ENCODE data around the gene TTC16.
A peak's percentile ranks its signal among the peaks of the same experiment; 100 is the strongest.
"Not testable (repeated sequence)": the region's sequence is repeated elsewhere in the genome, so short reads cannot be mapped to it uniquely, and the experiment has no call there.

Gene TTC16

DNA sequence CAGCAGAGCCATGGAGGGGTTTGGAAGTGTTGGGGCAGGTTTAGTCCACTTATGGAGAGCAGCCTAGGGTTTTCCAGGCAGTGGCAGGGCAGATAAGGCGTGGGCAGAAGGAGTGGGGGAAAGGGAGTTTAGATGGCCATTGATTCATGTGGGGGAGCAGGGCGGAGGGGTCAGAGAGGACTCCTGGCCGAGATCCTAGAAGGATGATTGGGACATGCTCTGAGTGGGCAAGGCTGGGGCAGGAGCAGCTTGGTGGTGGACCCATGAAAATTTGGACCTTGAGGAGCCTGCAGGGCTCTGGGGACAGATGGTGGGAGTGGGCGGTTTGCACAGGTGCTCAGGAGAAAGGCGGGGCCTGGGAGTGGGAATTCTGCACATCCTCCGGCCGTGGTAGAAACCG is 37.3 kb downstream of the TTC16 start:
- H3K36me3 ChIP-seq (replicated peaks), result no peaks in the 10 kb centered on the region
- no peaks in the 10 kb centered on the region for H3K27me3 ChIP-seq (ENCODE audit: low read depth)
- no peaks in the 10 kb centered on the region for H3K9me3 ChIP-seq
- in situ Hi-C loops (cut with MboI; ENCODE audit: low sequenced_read_pairs), result no loop called here
- H3K4me1 ChIP-seq, result no peaks in the 10 kb centered on the region
- H3K4me3 ChIP-seq, result no peak overlapping the region
- DNase-seq (ENCODE audit: low spot score in 2 of 2), result no peak

DNA sequence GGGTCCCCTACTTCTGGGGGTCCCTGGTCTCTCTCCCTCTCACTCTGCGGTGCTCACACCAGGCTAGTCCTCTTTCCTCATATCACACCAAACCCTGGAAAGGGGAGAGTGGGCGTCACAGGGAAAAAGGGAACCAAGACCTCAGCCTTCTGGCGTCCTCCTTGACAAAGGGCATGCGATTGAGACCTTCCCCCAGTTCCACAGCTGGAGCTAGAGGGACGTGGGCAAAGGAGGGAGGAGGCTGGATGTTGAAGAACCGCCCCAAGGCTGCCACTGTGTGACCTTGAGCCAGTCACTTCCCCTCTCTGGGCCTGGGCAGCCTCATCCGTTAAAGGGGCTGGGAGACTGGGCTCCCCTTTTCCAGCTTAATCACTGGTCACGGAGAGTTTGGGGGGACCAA is 37.7 kb downstream of the TTC16 start:
- no peaks in the 10 kb centered on the region for H3K36me3 ChIP-seq (replicated peaks)
- no peaks in the 10 kb centered on the region for H3K27me3 ChIP-seq (ENCODE audit: low read depth)
- no peak for DNase-seq (ENCODE audit: low spot score in 2 of 2)
- H3K4me1 ChIP-seq, result no peaks in the 10 kb centered on the region
- no peaks in the 10 kb centered on the region for H3K9me3 ChIP-seq
- in situ Hi-C loops (cut with MboI; ENCODE audit: low sequenced_read_pairs), result no loop called here
- no peak overlapping the region for H3K4me3 ChIP-seq

DNA sequence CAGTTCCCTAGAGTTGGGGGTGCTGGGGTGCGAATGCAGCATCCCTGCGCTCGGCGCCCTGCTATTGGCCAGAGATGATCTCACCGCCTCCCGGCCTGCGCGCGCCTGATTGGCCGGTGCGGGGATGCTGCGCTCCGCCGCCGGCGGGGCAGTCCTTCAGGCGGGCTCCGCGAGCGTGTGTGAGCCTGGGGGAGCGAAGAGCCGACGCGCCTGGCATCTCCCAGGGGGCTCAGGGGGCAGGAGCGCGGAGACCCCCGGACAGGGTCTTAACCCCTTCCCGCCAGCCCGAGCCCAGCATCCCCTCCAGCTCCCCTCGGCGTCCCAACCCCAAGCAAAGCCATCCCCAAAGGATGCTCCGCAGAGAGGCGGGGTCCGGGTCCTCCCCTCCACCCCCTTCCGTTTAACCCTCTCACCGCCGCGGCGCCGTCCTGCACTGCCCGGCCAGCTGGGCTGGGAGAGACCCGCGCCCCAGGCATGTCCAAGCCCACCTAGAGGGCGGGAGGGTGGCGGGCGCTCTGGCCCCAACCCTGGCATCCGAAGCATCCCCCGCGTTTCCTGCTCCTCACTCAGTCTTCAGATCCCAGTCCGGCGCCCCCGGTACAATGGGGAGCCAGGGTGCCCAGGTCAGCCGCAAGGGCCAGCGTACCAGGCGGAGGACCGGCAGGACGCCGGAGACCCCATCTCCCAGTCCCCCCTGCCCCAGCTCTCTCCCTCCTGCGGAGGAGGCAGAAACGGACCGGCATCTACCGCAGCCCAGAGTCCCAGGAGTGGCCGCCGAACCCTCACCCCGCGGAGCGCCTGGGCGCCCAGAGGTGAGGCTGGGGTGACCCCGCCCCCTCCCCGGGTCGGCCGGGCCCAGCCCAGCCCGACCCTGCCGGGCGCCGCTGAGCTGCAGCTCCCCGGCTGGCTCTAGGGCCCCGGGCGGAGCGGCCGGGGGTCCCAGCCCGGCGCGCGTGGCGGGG is 38.5 kb downstream of the TTC16 start:
- no peaks in the 10 kb centered on the region for H3K36me3 ChIP-seq (replicated peaks)
- H3K4me3 ChIP-seq, result no peak overlapping the region
- no peak for DNase-seq (ENCODE audit: low spot score in 2 of 2)

DNA sequence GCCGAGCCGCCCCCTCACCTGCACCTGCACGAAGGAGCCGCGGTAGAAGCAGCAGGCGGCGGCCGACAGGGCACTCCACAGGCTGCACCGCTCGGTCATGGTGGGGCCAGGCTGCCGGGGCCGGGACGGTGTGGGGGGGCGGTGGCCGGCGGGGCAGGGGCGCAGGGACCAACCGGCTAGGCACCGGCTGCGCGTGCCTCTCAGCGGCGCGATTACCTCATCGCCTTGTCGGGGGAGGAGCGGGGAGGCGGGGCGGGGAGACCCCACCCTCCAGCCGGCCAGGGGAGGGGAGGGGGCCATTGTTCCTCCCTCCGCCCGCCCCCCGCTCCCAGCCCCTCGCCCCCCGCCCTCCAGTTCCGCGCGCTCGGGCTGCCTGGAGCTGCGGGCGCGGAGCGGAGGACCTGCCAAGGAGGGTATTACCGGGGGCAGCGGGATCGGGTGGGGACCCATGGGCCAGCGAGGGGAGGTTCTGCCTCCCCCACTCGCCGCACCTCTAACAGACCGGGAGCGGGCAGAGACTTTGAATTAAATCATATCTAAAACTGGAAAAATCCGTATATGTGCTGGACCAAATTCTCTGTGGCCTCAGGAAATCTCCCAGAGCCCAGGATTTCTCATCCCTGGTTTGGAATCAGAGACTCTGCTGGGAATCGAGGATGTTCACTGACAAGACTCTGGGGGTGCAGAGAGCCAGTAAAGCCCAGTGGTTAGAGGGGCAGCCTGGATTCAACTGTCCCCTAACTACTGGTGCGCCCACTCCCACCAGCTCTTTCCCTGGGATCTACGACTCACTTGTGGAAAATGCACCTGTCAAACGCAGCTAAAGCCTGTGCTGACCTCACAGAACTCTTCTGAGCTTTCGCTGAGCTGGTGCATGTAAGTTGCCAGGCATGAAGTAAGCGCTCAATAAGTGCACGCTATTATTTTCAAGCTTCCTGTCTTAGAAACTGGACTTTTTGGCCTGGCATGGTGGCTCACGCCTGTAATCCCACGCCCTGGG is 39.5 kb downstream of the TTC16 start:
- Histone ChIP-seq H3K9me3 (no peaks in the 10 kb centered on the region), H3K4me1 (no peaks in the 10 kb centered on the region), H3K36me3 (replicated peaks) (no peaks in the 10 kb centered on the region), H3K27me3 (ENCODE audit: low read depth) (peaks cover 3% of the 10 kb centered on the region; the same call in 1 of the 2 replicates), H3K4me3 (no peak overlapping the region)
- in situ Hi-C loops (cut with MboI; ENCODE audit: low sequenced_read_pairs), result no loop called here
- no peak for DNase-seq (ENCODE audit: low spot score in 2 of 2)

More for the DNA sequence above, 38.5 kb downstream of the TTC16 start:
- Histone ChIP-seq H3K27me3 (ENCODE audit: low read depth) (no peaks in the 10 kb centered on the region), H3K9me3 (no peaks in the 10 kb centered on the region), H3K4me1 (no peaks in the 10 kb centered on the region)
- in situ Hi-C loops (cut with MboI; ENCODE audit: low sequenced_read_pairs), result no loop called here

DNA sequence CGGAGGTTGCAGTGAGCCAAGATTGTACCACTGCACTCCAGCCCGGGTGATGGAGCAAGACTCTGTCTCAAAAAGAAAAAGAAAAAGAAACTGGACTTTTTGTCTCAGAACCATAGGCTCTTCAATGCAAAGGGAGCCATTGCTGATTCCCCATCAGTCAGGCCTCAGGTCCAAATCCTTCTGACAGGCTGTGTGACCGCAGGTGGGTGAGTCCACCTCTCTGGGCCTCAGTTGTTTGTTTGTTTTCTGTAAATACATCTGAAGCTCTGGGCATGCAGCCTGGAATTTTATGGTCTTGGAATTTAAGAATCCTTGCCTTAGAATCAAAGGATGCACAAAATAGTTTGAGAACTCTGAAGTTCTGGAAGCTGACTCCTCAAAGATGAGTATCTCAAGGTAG is 40.4 kb downstream of the TTC16 start:
- Histone ChIP-seq H3K4me3 (no peak overlapping the region), H3K27me3 (ENCODE audit: low read depth) (peaks cover 3% of the 10 kb centered on the region; the same call in 1 of the 2 replicates), H3K36me3 (replicated peaks) (no peaks in the 10 kb centered on the region), H3K9me3 (no peaks in the 10 kb centered on the region), H3K4me1 (no peaks in the 10 kb centered on the region)
- in situ Hi-C loops (cut with MboI; ENCODE audit: low sequenced_read_pairs), result no loop called here
- no peak for DNase-seq (ENCODE audit: low spot score in 2 of 2)

DNA sequence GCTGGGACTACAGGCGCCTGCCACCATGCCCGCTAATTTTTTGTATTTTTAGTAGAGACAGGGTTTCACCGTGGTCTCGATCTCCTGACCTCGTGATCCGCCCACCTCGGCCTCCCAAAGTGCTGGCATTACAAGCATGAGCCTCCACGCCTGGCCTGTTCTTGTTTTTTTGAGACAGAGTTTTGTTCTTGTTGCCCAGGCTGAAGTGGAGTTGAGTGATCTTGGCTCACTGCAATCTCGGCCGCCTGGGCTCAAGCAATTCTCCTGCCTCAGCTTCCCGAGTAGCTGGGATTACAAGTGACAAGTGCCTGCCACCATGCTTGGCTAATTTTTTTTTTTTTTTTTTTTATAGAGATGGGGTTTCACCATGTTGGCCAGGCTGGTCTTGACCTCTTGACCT is 40.9 kb downstream of the TTC16 start:
- in situ Hi-C loops (cut with MboI; ENCODE audit: low sequenced_read_pairs); H3K36me3 ChIP-seq (replicated peaks); H3K4me1 ChIP-seq; H3K9me3 ChIP-seq; H3K4me3 ChIP-seq; DNase-seq (ENCODE audit: low spot score in 2 of 2); H3K27me3 ChIP-seq (ENCODE audit: low read depth): not testable (repeated sequence)

DNA sequence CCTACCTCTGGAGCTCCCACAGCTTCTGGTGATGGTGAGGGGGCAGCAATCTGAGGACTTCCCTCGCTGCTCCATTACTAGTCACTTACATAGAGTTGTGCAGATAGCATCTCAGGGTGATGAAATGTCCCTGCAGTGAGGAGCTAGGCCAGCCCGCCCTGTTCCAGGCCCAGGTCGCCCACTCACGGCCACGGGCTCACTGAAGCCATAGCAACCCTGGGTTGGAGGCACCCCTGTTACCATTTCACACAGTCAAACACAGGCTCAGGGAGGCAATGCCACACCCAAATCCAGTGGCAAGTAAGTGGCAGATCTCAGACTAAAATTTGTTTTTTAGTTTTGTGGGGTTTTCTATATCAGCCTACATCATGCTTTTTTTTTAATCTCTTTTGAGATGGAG is 43.0 kb downstream of the TTC16 start:
- Histone ChIP-seq H3K9me3 (no peaks in the 10 kb centered on the region), H3K4me1 (no peaks in the 10 kb centered on the region), H3K36me3 (replicated peaks) (no peaks in the 10 kb centered on the region), H3K27me3 (ENCODE audit: low read depth) (peaks cover 5% of the 10 kb centered on the region; the same call in 1 of the 2 replicates), H3K4me3 (no peak overlapping the region)
- in situ Hi-C loops (cut with MboI; ENCODE audit: low sequenced_read_pairs), result no loop called here
- no peak for DNase-seq (ENCODE audit: low spot score in 2 of 2)

DNA sequence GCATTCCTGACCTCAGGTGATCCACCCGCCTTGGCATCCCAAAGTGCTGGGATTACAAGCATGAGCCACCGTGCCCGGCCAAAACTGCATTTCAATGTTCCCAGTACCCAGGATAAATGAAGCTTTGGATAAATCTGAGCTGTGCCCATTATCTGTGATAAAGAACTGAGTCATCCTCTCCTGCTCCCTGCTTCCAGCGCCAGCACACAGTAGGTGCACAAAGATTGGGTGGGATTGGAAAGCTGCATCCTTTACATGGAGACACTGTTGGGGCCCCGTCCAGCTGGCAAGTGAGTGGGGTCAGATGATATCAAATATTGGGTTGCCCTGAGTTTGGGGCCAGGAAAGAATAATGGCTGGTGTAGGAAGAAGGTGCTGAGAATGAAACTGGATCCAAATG is 45.2 kb downstream of the TTC16 start:
- in situ Hi-C loops (cut with MboI; ENCODE audit: low sequenced_read_pairs), result no loop called here
- H3K4me1 ChIP-seq, result no peaks in the 10 kb centered on the region
- peaks cover 5% of the 10 kb centered on the region; the same call in 1 of the 2 replicates for H3K27me3 ChIP-seq (ENCODE audit: low read depth)
- no peaks in the 10 kb centered on the region for H3K9me3 ChIP-seq
- H3K36me3 ChIP-seq (replicated peaks), result no peaks in the 10 kb centered on the region
- no peak for DNase-seq (ENCODE audit: low spot score in 2 of 2)
- no peak overlapping the region for H3K4me3 ChIP-seq

DNA sequence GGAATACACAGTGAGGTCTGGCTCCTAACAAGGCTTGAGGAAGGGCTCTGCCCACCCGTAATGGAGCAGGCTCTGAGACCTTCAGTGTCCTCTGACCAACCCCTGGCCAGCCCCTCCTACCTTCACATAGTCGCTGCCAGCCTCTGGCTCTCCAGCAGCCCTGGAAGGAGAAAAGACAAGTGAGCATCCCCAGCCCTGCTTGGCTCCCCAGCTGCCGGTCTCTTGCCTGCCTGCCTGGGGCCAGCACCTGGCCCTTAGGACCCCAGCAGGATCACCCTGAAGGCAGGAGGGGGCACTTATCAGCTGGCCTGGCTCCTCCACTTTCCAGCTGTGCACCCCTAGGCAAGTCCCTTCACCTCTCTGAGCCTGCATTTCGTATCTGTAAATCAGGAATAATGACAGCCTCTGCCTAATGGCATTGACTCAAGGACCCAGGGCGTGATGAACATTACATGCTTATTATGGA is 45.6 kb downstream of the TTC16 start:
- H3K4me3 ChIP-seq, result no peak overlapping the region
- no peak for DNase-seq (ENCODE audit: low spot score in 2 of 2)
- no peaks in the 10 kb centered on the region for H3K36me3 ChIP-seq (replicated peaks)
- H3K4me1 ChIP-seq, result no peaks in the 10 kb centered on the region
- in situ Hi-C loops (cut with MboI; ENCODE audit: low sequenced_read_pairs), result no loop called here
- H3K9me3 ChIP-seq, result no peaks in the 10 kb centered on the region
- peaks cover 5% of the 10 kb centered on the region; the same call in 1 of the 2 replicates for H3K27me3 ChIP-seq (ENCODE audit: low read depth)

DNA sequence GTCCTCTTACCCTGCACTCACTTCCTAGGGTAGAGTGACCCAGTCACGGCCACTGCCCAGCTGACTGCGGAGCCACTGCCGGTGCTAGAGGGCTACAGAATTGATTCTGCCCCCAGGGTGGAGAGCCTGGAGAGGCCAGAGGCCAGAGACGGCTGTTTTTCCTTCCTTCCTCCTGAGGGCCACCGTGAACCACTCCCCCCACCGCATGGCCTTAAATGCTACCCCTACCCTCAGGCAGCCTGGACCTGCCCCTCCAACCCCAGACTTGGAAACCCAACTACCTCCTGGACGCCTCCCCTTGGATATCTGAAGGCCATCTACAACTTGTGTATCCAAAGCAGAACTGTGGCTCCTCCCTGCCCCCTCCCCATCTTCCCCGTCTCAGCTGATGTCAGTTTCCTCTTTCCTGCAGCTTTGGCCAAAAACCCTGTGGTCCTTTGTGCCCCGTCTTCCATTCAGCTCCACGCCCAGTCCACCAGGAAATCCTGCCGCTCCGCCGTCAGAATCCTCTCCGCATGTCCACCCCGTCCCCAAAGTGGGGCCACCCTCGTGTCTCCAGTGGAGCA is 46.3 kb downstream of the TTC16 start:
- in situ Hi-C loops (cut with MboI; ENCODE audit: low sequenced_read_pairs), result no loop called here
- Histone ChIP-seq H3K4me1 (no peaks in the 10 kb centered on the region), H3K36me3 (replicated peaks) (no peaks in the 10 kb centered on the region), H3K9me3 (no peaks in the 10 kb centered on the region), H3K27me3 (ENCODE audit: low read depth) (peaks cover 5% of the 10 kb centered on the region; the same call in 1 of the 2 replicates), H3K4me3 (no peak overlapping the region)
- no peak for DNase-seq (ENCODE audit: low spot score in 2 of 2)

DNA sequence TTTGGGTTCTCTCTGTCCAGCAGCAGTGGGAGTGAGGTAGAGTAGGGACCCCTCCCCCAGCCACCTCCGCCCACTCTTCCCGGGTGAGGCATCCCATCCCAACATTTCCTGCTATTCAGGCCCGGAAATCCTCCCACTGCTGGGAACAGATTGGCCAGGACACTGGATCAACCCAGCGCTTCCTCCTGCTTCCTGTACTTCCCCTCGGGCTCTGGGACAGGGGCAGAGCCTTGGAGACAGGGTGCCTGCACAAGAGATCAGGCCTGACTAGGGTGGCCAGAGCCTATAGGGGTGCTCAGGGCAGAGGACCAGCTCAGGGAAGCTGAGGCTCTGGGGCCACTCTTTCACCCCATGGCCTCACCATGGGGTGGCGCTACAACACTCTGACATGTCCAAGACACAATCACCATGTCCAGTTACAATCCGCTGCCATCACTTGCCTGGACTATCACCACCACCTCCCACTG is 48.1 kb downstream of the TTC16 start:
- Histone ChIP-seq H3K4me1 (no peaks in the 10 kb centered on the region), H3K4me3 (no peak overlapping the region), H3K36me3 (replicated peaks) (no peaks in the 10 kb centered on the region), H3K9me3 (no peaks in the 10 kb centered on the region), H3K27me3 (ENCODE audit: low read depth) (peaks cover 5% of the 10 kb centered on the region; the same call in 1 of the 2 replicates)
- in situ Hi-C loops (cut with MboI; ENCODE audit: low sequenced_read_pairs), result no loop called here
- DNase-seq (ENCODE audit: low spot score in 2 of 2), result peak in 1 of 2 experiments; percentile 41

DNA sequence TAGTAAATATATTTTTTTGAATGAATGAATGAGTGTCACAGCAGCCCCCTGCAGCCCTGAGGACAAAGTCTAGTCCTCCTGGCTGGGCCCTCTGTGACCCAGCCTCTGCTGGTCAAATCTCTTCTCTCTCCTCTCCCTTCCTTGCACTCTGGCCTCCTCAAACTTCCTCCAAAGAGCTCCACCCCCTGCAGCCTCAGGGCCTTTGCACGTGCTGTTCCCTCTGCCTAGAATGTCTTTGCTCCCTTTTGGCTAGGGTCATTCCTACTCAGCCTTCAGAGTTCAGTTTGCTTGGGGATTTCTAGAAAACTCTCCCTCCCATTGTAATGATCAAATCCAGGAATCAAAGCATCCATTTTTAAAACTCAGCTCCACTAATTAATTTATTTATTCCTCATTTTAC is 49.5 kb downstream of the TTC16 start:
- Histone ChIP-seq H3K4me3 (no peak overlapping the region), H3K4me1 (no peaks in the 10 kb centered on the region), H3K27me3 (ENCODE audit: low read depth) (peaks cover 2% of the 10 kb centered on the region; the same call in 1 of the 2 replicates), H3K9me3 (no peaks in the 10 kb centered on the region), H3K36me3 (replicated peaks) (no peaks in the 10 kb centered on the region)
- DNase-seq (ENCODE audit: low spot score in 2 of 2), result no peak
- in situ Hi-C loops (cut with MboI; ENCODE audit: low sequenced_read_pairs), result no loop called here

DNA sequence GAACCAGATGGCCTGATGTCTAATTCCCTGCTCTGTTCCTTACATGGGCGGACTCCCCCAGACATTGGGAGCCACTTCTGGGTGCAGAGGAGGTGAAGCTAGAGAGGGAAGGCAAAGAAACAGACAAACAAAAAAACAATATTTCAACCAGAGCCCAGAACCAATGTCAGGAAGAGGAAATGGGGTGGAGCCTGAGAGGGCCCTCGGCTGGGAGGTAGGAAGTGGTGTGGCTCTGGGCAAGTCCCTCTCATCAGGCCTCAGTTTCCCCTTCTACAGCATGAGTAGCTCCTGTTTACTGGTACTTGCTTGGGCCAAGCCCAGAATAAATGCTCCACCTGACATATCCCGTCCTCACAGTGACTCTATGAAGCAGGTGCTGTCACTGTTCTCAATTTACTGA is 51.5 kb downstream of the TTC16 start:
- H3K9me3 ChIP-seq, result no peaks in the 10 kb centered on the region
- in situ Hi-C loops (cut with MboI; ENCODE audit: low sequenced_read_pairs), result no loop called here

More for the DNA sequence above, 51.5 kb downstream of the TTC16 start:
- Histone ChIP-seq H3K4me1 (0 out of 2 replicates have a peak, but pooled peaks cover 5% of the 10 kb centered on the region), H3K36me3 (replicated peaks) (no peaks in the 10 kb centered on the region), H3K4me3 (no peak overlapping the region), H3K27me3 (ENCODE audit: low read depth) (0 out of 2 replicates have a peak, but pooled peaks cover 2% of the 10 kb centered on the region)
- no peak for DNase-seq (ENCODE audit: low spot score in 2 of 2)
